SH-SY5Y (cell line): Measurements from ENCODE around the gene FSD1.

Experiments used
- GATA2 ChIP-seq: IDR thresholded peaks from 2 replicates; pipeline ENCODE4 v1.6.1; 2011; ENCODE audit warnings: mild to moderate bottlenecking, low read depth, low read length
- GATA3 ChIP-seq: IDR thresholded peaks from 2 replicates; pipeline ENCODE4 v1.6.1; 2011; ENCODE audit warnings: low read depth, mild to moderate bottlenecking, low read length, moderate library complexity

DNA sequence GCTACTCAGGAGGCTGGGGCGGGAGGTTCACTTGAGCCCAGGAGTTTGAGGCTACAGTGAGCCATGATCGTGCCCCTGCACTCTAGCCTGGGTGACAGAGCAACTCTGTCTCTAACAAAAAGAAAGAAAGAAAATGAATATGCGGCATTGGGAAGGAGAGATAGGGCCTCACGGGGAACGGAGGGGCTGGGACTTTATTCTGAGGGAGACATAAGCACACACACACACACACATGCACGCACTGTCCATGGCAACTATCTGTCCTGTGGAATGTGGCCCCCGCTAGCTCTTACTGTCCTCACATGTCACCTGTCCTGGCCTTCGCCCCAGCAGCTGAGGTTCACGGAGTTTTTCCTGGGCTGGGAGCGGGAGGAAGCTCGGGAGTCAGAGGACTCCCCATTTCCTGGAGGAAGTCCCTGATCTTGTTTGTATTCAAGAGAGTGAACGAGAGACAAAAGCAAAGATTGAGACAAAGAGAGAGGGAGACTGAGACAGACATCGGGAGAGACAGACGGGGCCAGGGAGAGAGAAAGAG is 33.6 kb downstream of the FSD1 start:
- TF ChIP-seq GATA2 (no peak), GATA3 (no peak)
